K562 (cell line): ENCODE measurements around the gene SLC25A53. TPM values are rescaled to one million over a fixed set of nuclear protein-coding genes. Genes with fewer than 3 reads are reported as not detected.
A peak's percentile ranks its signal among the peaks of the same experiment; 100 is the strongest.

ENCODE experiments used
- EHMT2 ChIP-seq: fragments of 450-650 bp; IDR thresholded peaks from 2 replicates; pipeline ENCODE4 v1.6.1; 2018; ENCODE audit warnings: antibody characterized with exemption
- ESRRA ChIP-seq: fragments of 450-650 bp; IDR thresholded peaks from 2 replicates; pipeline ENCODE4 v1.6.1; 2014; ENCODE audit warnings: low read depth, mild to moderate bottlenecking, moderate library complexity, borderline replicate concordance
- FOXJ3 ChIP-seq: sonication (generic); formaldehyde crosslinking; IDR thresholded peaks from 2 replicates; pipeline ENCODE4 v1.4.0; 2020; ENCODE audit warnings: mild to moderate bottlenecking, missing genetic modification reagents
- GTF2E2 ChIP-seq: fragments of 200-800 bp; sonication (Bioruptor generic); IDR thresholded peaks from 2 replicates; pipeline ENCODE4 v1.6.1; 2016; ENCODE audit warnings: missing genetic modification characterization, missing compliant biosample characterization
- HCFC1 ChIP-seq: IDR thresholded peaks from 2 replicates; pipeline ENCODE4 v1.6.1; 2012; ENCODE audit warnings: low read depth, low read length, improper control_type of control experiment
- HEY1 ChIP-seq: fragments of 250-450 bp; sonication (Bioruptor Pico); IDR thresholded peaks from 2 replicates; pipeline ENCODE4 v1.5.0; 2020; ENCODE audit warnings: mild to moderate bottlenecking, moderate library complexity, borderline replicate concordance
- HNRNPL ChIP-seq: fragments of 200-400 bp; formaldehyde crosslinking; IDR thresholded peaks from 2 replicates; pipeline ENCODE4 v1.6.1; 2017; ENCODE audit warnings: low read depth, mild to moderate bottlenecking, low read length
- MBD2 ChIP-seq: sonication (generic); IDR thresholded peaks from 2 replicates; pipeline ENCODE4 v1.6.1; 2016; ENCODE audit warnings: low read depth, borderline replicate concordance
- MEF2D ChIP-seq: conservative IDR thresholded peaks from 2 replicates; pipeline ENCODE4 v1.6.1; 2016; ENCODE audit warnings: low read depth, missing genetic modification characterization, missing compliant biosample characterization
- NEUROD1 ChIP-seq: fragments of 150-350 bp; IDR thresholded peaks from 2 replicates; pipeline ENCODE4 v1.6.1; 2014; ENCODE audit warnings: borderline replicate concordance, low read length, low read depth; ENCODE audit not compliant: partially characterized antibody
- NR1H2 ChIP-seq: sonication (generic); formaldehyde crosslinking; IDR thresholded peaks from 2 replicates; pipeline ENCODE4 v1.4.0; 2020; ENCODE audit warnings: mild to moderate bottlenecking, missing genetic modification reagents
- PATZ1 ChIP-seq: fragments of 250-450 bp; sonication (Bioruptor Pico); IDR thresholded peaks from 2 replicates; pipeline ENCODE4 v1.5.0; 2020; ENCODE audit warnings: mild to moderate bottlenecking, borderline replicate concordance
- POLR2H ChIP-seq: IDR thresholded peaks from 2 replicates; pipeline ENCODE4 v1.6.1; 2016; ENCODE audit warnings: missing genetic modification characterization, low read depth, mild to moderate bottlenecking, control low read depth, missing compliant biosample characterization, moderate library complexity
- RHOXF2B ChIP-seq: fragments of 250-450 bp; sonication (Bioruptor Pico); conservative IDR thresholded peaks from 2 replicates; pipeline ENCODE4 v1.5.1; 2021
- SMAD1 ChIP-seq: fragments of 150-350 bp; IDR thresholded peaks from 2 replicates; pipeline ENCODE4 v1.6.1; 2014; ENCODE audit warnings: low read length, low read depth; ENCODE audit not compliant: partially characterized antibody
- TAF15 ChIP-seq: fragments of 200-400 bp; formaldehyde crosslinking; IDR thresholded peaks from 2 replicates; pipeline ENCODE4 v1.6.1; 2017; ENCODE audit warnings: mild to moderate bottlenecking, low read depth, low read length, moderate library complexity
- TFAP4 ChIP-seq: sonication (generic); formaldehyde crosslinking; IDR thresholded peaks from 2 replicates; pipeline ENCODE4 v1.8.0; 2022; ENCODE audit warnings: missing genetic modification reagents, mild to moderate bottlenecking, moderate library complexity, borderline replicate concordance
- TOE1 ChIP-seq, 2 experiments: fragments of 450-650 bp in 1 of 2; sonication (generic) in 1 of 2; formaldehyde crosslinking in 1 of 2; IDR thresholded peaks; 2 replicates each; pipeline versions ENCODE4 v1.7.1 to v1.8.0; 2016 to 2022; ENCODE audit warnings: borderline replicate concordance in 2 of 2, mild to moderate bottlenecking in 2 of 2, antibody characterized with exemption in 1 of 2, inconsistent platforms in 1 of 2, low read depth in 1 of 2, missing genetic modification reagents in 1 of 2, moderate library complexity in 1 of 2
- ZBED1 ChIP-seq: IDR thresholded peaks from 2 replicates; pipeline ENCODE4 v1.6.1; 2014
- ZC3H11A ChIP-seq: IDR thresholded peaks from 2 replicates; pipeline ENCODE4 v1.6.1; 2012; ENCODE audit warnings: low read depth, low read length, improper control_type of control experiment
- ZNF408 ChIP-seq: fragments of 250-450 bp; sonication (Bioruptor Pico); IDR thresholded peaks from 2 replicates; pipeline ENCODE4 v1.4.0; 2020; ENCODE audit warnings: low read depth, mild to moderate bottlenecking, moderate library complexity
- ZNF511 ChIP-seq: sonication (generic); formaldehyde crosslinking; IDR thresholded peaks from 2 replicates; pipeline ENCODE4 v1.8.0; 2022; ENCODE audit warnings: mild to moderate bottlenecking, missing genetic modification reagents
- ZNF551 ChIP-seq: fragments of 250-450 bp; sonication (Bioruptor Pico); IDR thresholded peaks from 2 replicates; pipeline ENCODE4 v1.5.0; 2021; ENCODE audit warnings: mild to moderate bottlenecking, moderate library complexity
- polyA plus RNA-seq, 8 experiments: library from polyadenylated mRNA; depleted of rRNA in 4 of 8; stranded (reverse) in 5 of 8; unstranded in 3 of 8; fragments of >200 nt; fragmentation: Nextera tagmentation in 2 of 8; fragmentation: Illumina TruSeq in 1 of 8; extraction: Ambion mirVana in 2 of 8; extraction: Trizol in 1 of 8; gene quantifications; 2 replicates each; pipeline versions ENCODE4 v1.2.1 to v1.2.3, GENCODE V29; 2011 to 2014; ENCODE audit warnings: inconsistent platforms in 1 of 8, missing spikeins in 1 of 8
- total RNA-seq, 7 experiments: library from RNA; depleted of rRNA in 6 of 7; stranded (reverse); fragments of >200 nt in 6 of 7; fragmentation: Illumina TruSeq in 2 of 7; extraction: Trizol in 2 of 7; gene quantifications; 2 replicates each; pipeline versions ENCODE4 v1.2.1 to v1.2.3, GENCODE V29; 2011 to 2021; ENCODE audit warnings: low replicate concordance in 1 of 7

Gene SLC25A53
- total and polyA plus RNA-seq, 9 of the 15 experiments (the other 6 are each of a cell fraction or from before 2014, with no cell fraction given) = 2.4 to 8.6 (median 5.6) TPM

- TF ChIP-seq SMAD1 = no peak
- peak; percentile 94 for TF ChIP-seq ESRRA
- no peak for TF ChIP-seq ZBED1
- TF ChIP-seq POLR2H = peak; percentile 88
- TF ChIP-seq TAF15 = no peak
- TF ChIP-seq HCFC1 = peak; percentile 86
- TF ChIP-seq HNRNPL = no peak
- TF ChIP-seq HEY1 (CRISPR knock-in tag) = no peak
- TF ChIP-seq ZNF551 (CRISPR knock-in tag) = no peak
- no peak for TF ChIP-seq ZNF408 (CRISPR knock-in tag)
- TF ChIP-seq TFAP4 = peak; percentile 72; the same call in 1 of the 2 replicates
- peak; percentile 72 for TF ChIP-seq MBD2
- TF ChIP-seq GTF2E2 (tag) = peak; percentile 60; the same call in 1 of the 2 replicates
- no peak for TF ChIP-seq PATZ1 (CRISPR knock-in tag)
- TF ChIP-seq RHOXF2B (CRISPR knock-in tag) = no peak
- TF ChIP-seq MEF2D (tag) = peak; percentile 70; the same call in 1 of the 2 replicates
- TF ChIP-seq ZNF511 = no peak
- no peak for TF ChIP-seq NR1H2 (CRISPR knock-in tag)
- no peak for TF ChIP-seq FOXJ3 (CRISPR knock-in tag)
- TF ChIP-seq EHMT2 = peak; percentile 62; the same call in 1 of the 2 replicates
- TF ChIP-seq ZC3H11A = no peak
- TF ChIP-seq NEUROD1 = peak; percentile 76
- TF ChIP-seq TOE1 (IDR thresholded peaks at IDR 0.05; ENCODE audit: borderline replicate concordance) = peak; percentile 92
- no peak for TF ChIP-seq TOE1 (CRISPR knock-in tag; IDR thresholded peaks at IDR 0.05; ENCODE audit: borderline replicate concordance, low read depth)
These were observed at the start of gene SLC25A53 (continued) for GRCh38 chrX:104156630-104157529.
